Smooth muscle cell of the brain vasculature (primary cell): ENCODE data around the gene AFF1.
"Not testable (repeated sequence)": the region's sequence is repeated elsewhere in the genome, so short reads cannot be mapped to it uniquely, and the experiment has no call there.

Source experiments
- DNase-seq: peaks from one replicate; pipeline ENCODE4 v3.0.0-alpha.2; 2012; ENCODE audit warnings: low read depth, low spot score

The AFF1 gene

GRCh38 chr4:87011340-87012034, 76.7 kb downstream of the AFF1 start:
- DNase-seq = peak; percentile 50

GRCh38 chr4:87012265-87012953, 77.6 kb downstream of the AFF1 start:
- no peak for DNase-seq

GRCh38 chr4:87012954-87013308, 78.1 kb downstream of the AFF1 start:
- not testable (repeated sequence) for DNase-seq

GRCh38 chr4:87014284-87014782, 79.5 kb downstream of the AFF1 start:
- no peak for DNase-seq

- DNase-seq = no peak
These were observed 80.6 kb downstream of the AFF1 start for GRCh38 chr4:87015416-87015815.

GRCh38 chr4:87017580-87018342, 83.0 kb downstream of the AFF1 start:
- no peak for DNase-seq

- no peak for DNase-seq
These were observed 83.9 kb downstream of the AFF1 start for GRCh38 chr4:87018753-87019152.

GRCh38 chr4:87019246-87019791, 84.5 kb downstream of the AFF1 start:
- DNase-seq = no peak

GRCh38 chr4:87019898-87020297, 85.1 kb downstream of the AFF1 start:
- no peak for DNase-seq

- no peak for DNase-seq
These were observed 89.4 kb downstream of the AFF1 start for GRCh38 chr4:87024201-87024600.

GRCh38 chr4:87025023-87025613, 90.3 kb downstream of the AFF1 start:
- DNase-seq = no peak

- no peak for DNase-seq
These were observed 90.8 kb downstream of the AFF1 start for GRCh38 chr4:87025614-87026041.

- DNase-seq = no peak
These were observed 92.1 kb downstream of the AFF1 start for GRCh38 chr4:87026800-87027495.

- DNase-seq = no peak
These were observed 94.5 kb downstream of the AFF1 start for GRCh38 chr4:87029356-87029755.

GRCh38 chr4:87030124-87030523, 95.3 kb downstream of the AFF1 start:
- no peak for DNase-seq

GRCh38 chr4:87030755-87031441, 96.1 kb downstream of the AFF1 start:
- no peak for DNase-seq

- DNase-seq = no peak
These were observed 97.1 kb downstream of the AFF1 start for GRCh38 chr4:87031920-87032319.

- DNase-seq = no peak
These were observed 98.2 kb downstream of the AFF1 start for GRCh38 chr4:87032884-87033533.

GRCh38 chr4:87033902-87034301, 99.1 kb downstream of the AFF1 start:
- no peak for DNase-seq

- no peak for DNase-seq
These were observed 99.7 kb downstream of the AFF1 start for GRCh38 chr4:87034527-87034926.
